AG09309 (cell line): ENCODE data around the gene FOXN1.
A peak's percentile ranks its signal among the peaks of the same experiment; 100 is the strongest.

Experiments used
- DNase-seq: peaks from one replicate; pipeline ENCODE4 v3.0.0-alpha.2; 2010; ENCODE audit warnings: low read depth
- H3K4me3 ChIP-seq: 2 replicates; pipeline ENCODE4 v1.5.1; 2011; ENCODE audit warnings: mild to moderate bottlenecking, low read depth, low read length, moderate library complexity; ENCODE audit not compliant: control insufficient read depth
- TF ChIP-seq, protein P1 (sequence below): IDR thresholded peaks from 2 replicates; pipeline ENCODE4 v1.5.1; 2011; ENCODE audit warnings: mild to moderate bottlenecking, low read depth, low read length, inconsistent platforms; ENCODE audit not compliant: insufficient read depth, control insufficient read depth; ENCODE audit errors: missing control alignments

FOXN1 gene

GRCh38 chr17:28551421-28552175 is 45.5 kb downstream of the FOXN1 start:
- peak overlapping the region; percentile 62 for H3K4me3 ChIP-seq
- DNase-seq, result no peak
- TF ChIP-seq, protein P1, sequence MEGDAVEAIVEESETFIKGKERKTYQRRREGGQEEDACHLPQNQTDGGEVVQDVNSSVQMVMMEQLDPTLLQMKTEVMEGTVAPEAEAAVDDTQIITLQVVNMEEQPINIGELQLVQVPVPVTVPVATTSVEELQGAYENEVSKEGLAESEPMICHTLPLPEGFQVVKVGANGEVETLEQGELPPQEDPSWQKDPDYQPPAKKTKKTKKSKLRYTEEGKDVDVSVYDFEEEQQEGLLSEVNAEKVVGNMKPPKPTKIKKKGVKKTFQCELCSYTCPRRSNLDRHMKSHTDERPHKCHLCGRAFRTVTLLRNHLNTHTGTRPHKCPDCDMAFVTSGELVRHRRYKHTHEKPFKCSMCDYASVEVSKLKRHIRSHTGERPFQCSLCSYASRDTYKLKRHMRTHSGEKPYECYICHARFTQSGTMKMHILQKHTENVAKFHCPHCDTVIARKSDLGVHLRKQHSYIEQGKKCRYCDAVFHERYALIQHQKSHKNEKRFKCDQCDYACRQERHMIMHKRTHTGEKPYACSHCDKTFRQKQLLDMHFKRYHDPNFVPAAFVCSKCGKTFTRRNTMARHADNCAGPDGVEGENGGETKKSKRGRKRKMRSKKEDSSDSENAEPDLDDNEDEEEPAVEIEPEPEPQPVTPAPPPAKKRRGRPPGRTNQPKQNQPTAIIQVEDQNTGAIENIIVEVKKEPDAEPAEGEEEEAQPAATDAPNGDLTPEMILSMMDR, result no peak

GRCh38 chr17:28552176-28552999 is 46.2 kb downstream of the FOXN1 start, which contains the start of gene UNC119:
Gene UNC119 (minus strand): TSS chr17:28552624. CDS start chr17:28552557, 67 bp downstream.
- TF ChIP-seq, protein P1, result no peak
- DNase-seq, result no peak
- H3K4me3 ChIP-seq, result peak within 1 kb of the TSS; percentile 62

- no peak for DNase-seq
- TF ChIP-seq, protein P1, result no peak
- H3K4me3 ChIP-seq, result no peak overlapping the region
Observed at GRCh38 chr17:28553000-28553505, 46.9 kb downstream of the FOXN1 start.

DNA sequence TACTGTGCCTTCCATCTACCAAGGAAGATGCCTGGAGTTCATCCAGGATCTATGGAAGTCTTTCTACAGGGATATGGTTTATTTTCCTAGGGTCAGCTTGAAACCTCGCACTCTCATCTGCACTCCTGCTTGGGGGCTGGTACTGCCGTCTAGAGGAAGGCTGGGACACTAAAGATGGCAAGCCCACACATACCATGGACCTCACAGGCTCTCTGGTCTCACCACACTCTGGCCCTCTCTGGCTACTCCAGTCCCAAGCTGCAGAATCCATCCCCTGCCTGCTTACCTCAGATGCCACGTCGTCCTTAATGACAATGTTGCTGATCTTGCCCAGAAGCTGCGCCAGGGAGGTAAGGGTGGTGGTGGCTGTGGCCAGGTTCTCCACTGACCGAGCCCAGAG is 48.4 kb downstream of the FOXN1 start:
- no peak for DNase-seq
- TF ChIP-seq, protein P1, result no peak
- H3K4me3 ChIP-seq, result no peak overlapping the region

- TF ChIP-seq, protein P1, result no peak
- no peak for DNase-seq
- H3K4me3 ChIP-seq, result no peak overlapping the region
Observed at GRCh38 chr17:28555022-28555421, 48.9 kb downstream of the FOXN1 start.

- TF ChIP-seq, protein P1, result no peak
- H3K4me3 ChIP-seq, result no peak overlapping the region
- no peak for DNase-seq
Observed at GRCh38 chr17:28563475-28563874, 57.3 kb downstream of the FOXN1 start.
